ENCODE data around the gene SEMA5A. TPM values are rescaled to one million over a fixed set of nuclear protein-coding genes. Genes with fewer than 3 reads are reported as not detected.

SEMA5A gene
- total RNA-seq, 4 donors from 2014 or later, result 2.6 to 36.5 (median 4.7) TPM

DNA sequence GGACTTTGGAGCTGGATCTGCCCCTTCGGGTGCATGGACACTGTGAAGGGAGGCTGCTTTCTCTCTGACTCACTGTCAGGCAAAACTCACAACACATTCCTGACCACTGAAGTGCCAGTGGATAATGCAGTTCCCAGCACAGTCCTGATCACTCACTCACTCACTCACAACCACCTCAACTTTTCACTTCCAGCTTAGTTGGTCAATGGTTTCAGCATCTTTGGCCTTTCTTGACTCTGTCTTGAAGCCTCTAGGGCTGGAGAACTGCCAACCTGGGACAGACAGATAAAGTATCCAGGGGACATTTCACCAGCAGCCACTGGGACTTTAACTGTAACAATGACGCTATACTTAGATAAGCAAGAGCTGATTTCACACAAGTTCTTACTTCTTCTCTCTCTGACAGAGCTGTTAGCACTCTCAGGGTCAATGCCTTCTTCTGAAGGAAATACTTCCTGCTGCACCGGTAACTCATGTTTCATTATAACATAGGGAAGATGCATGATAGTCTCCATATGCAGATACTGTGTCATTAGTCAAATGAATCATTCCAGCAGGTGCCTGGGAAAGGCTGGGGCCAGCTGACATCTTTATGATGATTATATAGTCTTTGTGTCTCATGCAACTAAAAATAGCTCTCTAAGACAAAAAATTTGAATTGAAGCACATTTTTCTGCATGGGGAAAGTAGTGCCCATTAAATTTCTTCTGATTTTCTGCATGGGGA, 499.0 kb downstream of the SEMA5A start:
- TF ChIP-seq, protein P1, sequence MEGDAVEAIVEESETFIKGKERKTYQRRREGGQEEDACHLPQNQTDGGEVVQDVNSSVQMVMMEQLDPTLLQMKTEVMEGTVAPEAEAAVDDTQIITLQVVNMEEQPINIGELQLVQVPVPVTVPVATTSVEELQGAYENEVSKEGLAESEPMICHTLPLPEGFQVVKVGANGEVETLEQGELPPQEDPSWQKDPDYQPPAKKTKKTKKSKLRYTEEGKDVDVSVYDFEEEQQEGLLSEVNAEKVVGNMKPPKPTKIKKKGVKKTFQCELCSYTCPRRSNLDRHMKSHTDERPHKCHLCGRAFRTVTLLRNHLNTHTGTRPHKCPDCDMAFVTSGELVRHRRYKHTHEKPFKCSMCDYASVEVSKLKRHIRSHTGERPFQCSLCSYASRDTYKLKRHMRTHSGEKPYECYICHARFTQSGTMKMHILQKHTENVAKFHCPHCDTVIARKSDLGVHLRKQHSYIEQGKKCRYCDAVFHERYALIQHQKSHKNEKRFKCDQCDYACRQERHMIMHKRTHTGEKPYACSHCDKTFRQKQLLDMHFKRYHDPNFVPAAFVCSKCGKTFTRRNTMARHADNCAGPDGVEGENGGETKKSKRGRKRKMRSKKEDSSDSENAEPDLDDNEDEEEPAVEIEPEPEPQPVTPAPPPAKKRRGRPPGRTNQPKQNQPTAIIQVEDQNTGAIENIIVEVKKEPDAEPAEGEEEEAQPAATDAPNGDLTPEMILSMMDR (IDR thresholded peaks at IDR 0.05; ENCODE audit: low read depth), result no peak

DNA sequence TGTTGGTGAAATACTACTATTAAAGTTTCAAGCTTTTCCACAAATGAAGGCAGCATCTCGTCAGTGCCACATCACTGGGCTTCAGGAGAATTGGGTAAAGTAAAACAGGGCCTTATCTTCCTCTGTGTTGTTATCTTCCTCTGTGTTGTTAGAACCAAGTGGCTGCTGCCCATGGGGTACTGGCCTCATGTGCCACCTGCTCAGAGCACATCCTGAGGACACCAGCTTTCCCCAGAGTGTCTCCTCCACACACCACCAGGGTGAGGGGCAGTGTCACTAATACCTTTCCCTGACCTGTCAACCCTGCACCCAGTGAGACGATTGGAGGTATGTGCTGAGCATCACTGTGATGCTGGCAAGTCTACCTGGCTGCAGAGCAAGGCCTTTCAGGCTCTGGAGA, 499.9 kb downstream of the SEMA5A start:
- TF ChIP-seq, protein P1 (IDR thresholded peaks at IDR 0.05; ENCODE audit: low read depth), result no peak

DNA sequence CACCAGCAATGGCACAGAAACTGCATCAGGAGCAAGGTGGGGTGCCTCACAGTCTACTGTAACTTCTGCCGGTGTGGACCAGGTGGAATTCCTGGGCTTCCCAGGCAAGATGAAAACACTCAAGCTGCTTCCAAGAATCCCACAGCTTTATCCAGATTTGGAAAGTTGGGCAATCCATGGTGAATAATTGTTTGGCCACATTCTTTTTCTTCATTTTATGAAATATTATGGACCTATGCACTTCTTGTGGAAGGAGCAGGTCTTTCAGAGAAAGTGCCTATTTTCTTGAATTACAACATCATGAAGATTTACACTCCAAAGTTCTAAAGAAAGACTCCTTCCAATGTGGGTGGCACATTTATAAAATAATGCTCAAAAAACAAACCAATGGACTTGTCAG, 503.6 kb downstream of the SEMA5A start:
- TF ChIP-seq, protein P1 (IDR thresholded peaks at IDR 0.05; ENCODE audit: low read depth), result no peak

DNA sequence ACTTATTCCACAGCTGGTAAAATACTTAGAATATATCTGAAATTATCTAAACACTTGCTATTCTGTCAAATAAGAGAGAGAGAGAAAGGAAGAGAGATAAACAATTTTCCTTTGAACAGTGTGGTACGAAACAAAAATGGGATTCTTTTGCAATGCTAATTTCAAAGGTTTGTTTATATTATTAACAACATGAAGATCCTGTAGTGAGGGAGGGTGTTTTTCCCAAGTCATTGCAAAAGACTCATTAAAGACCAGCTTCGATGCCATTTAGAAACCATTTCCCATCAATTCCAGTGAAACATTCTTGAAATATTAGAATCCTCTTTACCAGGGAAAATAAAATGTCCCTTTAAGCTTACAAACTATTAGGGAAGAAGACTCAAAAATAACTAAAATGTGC, 505.4 kb downstream of the SEMA5A start:
- TF ChIP-seq, protein P1 (IDR thresholded peaks at IDR 0.05; ENCODE audit: low read depth), result no peak

DNA sequence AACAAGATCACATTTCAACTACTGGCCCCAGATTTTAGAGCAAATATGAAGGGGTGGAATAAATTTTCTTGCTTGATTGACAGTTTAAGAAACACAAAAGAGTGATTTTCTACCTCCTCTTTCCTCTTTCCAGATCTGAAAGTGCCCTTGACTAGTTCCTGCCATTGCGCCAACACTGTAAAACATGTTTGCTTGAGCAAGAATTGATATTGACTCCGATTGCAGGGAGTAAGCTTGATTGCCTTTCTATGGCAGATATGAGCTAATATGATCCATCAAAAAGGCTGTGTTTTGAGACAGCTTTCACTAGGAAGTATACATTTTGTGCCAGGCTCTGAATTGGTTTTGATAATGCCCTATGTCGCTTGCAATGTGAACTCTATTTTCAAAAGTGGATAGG, 508.8 kb downstream of the SEMA5A start:
- TF ChIP-seq, protein P1 (IDR thresholded peaks at IDR 0.05; ENCODE audit: low read depth), result no peak

DNA sequence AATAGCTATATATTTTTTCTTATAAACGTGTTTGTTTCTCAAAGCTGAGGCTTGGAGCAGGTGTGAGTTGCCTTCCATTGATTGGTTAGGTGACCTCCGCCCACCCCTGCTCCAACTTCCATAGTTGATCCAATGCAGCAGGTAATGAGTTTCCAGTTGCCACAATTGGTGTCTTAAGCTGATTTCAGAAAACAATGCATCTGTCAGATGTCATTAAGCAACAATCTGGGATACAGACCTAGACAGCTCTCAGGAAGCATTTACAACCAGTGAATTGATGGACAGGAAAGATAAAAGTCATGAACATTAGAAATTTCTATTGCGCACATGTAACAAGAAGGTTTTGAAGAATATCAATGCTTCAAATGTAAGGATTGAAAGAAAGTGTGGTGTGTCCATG, 510.5 kb downstream of the SEMA5A start:
- TF ChIP-seq, protein P1 (IDR thresholded peaks at IDR 0.05; ENCODE audit: low read depth), result no peak

DNA sequence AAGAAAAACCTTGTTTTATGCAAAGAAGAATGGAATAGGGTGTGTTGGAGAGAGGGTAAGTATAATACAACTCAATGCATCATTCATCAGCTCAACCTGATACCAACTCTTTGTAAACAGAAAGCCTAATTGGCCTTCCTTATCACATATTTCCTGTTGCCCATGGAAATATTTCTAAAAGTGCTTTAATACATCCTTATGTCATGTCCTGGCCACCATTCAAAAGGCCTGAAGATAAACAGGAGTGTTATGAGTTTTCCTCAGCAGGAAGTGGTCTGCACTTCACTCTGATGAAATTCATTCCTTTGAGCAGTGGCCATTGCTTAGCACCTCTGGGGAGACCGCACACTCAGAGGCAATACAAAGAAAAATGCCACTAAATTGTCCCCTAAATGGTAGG, 511.2 kb downstream of the SEMA5A start:
- TF ChIP-seq, protein P1 (IDR thresholded peaks at IDR 0.05; ENCODE audit: low read depth), result no peak
